DMS79 (cell line): ENCODE measurements around the gene SSMEM1.
"Not testable (repeated sequence)": the region's sequence is repeated elsewhere in the genome, so short reads cannot be mapped to it uniquely, and the experiment has no call there.

Experiments
- DNase-seq: peaks from one replicate; lab custom pipeline; 2025; lab: John Stamatoyannopoulos, UW

Gene SSMEM1

DNA sequence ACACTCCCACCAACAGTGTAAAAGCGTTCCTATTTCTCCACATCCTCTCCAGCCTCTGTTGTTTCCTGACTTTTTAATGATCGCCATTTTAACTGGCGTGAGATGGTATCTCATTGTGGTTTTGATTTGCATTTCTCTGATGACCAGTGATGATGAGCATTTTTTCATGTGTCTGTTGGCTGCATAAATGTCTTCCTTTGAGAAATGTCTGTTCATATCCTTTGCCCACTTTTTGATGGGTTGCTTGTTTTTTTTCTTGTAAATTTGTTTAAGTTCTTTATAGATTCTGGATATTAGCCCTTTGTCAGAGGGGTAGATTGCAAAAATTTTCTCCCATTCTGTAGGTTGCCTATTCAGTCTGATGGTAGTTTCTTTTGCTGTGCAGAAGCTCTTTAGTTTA lies 42.0 kb downstream of the SSMEM1 start:
- DNase-seq: not testable (repeated sequence)

DNA sequence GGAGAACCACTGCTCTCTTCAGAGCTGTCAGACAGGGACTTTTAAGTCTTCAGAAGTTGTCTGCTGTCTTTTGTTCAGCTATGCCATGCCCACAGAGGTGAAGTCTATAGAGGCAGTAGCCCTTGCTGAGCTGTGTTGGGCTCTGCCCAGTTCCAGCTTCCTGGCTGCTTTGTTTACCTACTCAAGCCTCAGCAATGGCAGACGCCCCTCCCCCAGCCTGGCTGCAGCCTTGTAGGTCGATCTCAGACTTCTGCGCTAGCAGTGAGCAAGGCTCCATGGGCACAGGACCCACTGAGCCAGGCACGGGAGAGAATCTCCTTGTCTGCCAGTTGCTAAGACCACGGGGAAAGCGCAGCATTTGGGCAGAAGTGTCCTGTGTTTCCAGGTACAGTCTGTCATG lies 46.9 kb downstream of the SSMEM1 start:
- DNase-seq: no peak

DNA sequence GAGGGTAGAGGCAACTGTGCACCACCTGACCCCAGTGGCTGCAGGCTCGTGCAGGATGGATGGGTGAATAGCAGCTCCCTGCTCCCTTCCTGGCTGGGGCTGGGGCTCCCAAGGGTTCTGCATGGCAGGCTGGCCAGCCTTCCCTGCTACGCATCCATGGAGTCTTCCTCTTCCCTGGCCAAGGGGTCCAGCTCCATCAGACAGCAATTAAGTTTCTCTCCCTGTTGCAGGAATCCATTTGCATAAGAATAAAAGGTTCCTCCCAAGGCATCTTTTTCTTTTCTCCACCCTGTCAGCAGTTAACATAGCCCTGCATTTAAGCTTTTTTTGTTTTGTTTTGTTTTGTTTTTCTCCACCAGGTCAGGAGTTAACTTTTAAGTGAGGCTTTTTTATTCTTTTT lies 49.0 kb downstream of the SSMEM1 start:
- no peak for DNase-seq

DNA sequence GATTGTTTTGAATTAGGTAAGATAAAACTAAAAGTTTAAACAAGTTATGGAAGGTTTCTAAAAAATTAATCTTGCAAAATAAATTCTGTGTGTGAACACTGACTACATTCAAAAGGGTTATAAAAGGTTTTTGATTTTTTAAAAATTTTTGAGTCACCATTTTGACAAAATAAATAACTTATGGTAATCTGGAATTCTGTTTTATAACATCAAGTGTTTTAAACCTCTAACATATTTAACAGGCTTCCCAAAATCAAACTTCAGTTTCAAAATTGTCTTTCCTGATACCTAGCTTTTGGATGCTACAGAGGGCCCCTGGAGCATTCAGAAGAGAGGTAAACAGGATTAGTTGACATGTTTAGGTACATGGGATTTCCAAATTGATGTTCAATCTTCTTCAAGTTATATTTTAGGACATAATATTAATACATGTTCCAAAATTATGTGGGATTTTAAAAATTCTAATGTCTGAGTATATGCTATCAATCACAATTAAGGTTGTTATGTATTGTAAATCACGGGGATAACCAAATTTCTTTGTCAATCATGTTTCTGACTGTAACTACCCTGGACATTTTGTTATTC lies 50.9 kb downstream of the SSMEM1 start:
- DNase-seq: no peak

DNA sequence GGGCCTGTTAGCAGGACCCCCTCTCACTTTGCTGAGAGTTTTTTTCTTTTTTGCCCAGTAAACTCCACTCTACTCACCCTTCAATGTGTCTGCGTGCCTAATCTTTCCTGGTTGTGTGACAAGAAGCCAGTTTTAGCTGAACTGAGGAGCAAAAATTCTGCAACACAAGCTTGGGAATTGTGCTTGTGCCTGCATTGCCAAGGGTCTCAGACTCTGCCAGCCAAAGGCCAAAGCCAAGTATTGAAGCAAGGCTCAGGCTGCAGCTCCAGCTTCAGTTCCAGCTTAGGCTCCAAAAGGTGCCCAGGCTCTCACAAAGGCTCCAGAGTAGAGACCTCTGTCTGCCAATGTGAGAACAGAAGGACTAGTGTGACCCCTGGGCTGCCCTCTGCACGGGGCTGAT lies 54.8 kb downstream of the SSMEM1 start:
- no peak for DNase-seq

DNA sequence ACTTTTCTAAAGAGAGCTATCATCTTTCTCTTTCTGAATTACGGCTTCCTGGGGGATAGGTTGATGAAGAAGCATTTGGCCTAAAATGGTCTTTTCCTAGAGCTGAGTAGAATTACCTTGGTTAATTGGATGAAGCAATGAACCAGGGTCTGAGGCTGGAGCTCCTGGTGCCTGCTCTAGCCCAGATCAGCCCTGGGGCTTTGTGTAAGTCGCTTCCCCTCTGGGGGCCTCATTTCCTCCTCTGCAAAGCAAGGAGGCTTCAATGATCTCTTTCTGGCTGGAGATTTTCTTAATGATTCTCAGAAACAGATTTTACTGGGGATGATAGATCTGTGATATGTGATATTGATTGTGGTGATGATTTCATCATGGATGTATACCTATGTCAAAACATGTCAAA lies 55.5 kb downstream of the SSMEM1 start:
- no peak for DNase-seq
